Stimulated activated CD4-positive, alpha-beta T cell treated with anti-CD3 and anti-CD28 coated beads, Interleukin-4, amount 100 ng/mL, for 48 hours (primary cell): Measurements from ENCODE around the gene MTURN.

Experiments used
- DNase-seq, 2 donors: peaks; one replicate each; pipeline ENCODE4 v3.0.0-alpha.2; 2020; ENCODE audit warnings: low read depth in 2 of 2

The MTURN gene

GRCh38 chr7:30136117-30136731 is 1.4 kb downstream of the MTURN start:
- DNase-seq: no peak

DNA sequence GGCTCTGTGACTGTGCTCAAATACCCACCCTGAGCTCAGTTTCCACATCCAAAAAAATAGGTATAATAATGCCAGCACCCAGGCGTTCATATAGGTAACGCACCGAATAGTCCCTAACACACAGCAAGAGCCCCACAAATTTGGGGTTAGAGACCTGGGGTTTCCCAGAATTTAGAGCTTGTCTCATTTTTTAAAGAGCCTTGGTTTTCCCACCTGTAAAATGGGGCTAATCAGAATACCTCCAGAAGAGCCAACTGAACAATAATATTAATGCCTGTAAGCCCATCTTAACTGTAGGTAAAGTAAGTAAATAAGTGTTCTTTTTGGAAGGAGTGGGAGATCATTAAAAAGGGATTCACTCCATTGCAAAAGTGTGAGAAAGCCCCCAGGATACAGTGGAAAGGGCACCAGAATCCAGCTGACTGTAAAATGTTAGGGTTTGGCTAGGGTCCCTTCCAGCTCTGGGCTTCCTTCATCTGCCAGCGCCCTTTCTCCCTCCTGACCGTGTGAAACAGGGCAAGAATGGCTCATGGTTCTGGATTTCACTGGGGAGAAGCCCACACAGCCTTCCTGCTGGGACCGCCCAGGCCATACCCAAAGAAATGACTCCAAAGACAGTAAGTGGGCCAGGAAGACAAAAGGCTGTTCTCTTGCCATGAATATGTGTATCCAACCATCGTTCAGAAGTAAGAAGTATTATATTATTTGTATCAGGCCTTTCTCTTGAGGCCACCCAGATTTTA is 2.1 kb downstream of the MTURN start:
- DNase-seq: no peak

DNA sequence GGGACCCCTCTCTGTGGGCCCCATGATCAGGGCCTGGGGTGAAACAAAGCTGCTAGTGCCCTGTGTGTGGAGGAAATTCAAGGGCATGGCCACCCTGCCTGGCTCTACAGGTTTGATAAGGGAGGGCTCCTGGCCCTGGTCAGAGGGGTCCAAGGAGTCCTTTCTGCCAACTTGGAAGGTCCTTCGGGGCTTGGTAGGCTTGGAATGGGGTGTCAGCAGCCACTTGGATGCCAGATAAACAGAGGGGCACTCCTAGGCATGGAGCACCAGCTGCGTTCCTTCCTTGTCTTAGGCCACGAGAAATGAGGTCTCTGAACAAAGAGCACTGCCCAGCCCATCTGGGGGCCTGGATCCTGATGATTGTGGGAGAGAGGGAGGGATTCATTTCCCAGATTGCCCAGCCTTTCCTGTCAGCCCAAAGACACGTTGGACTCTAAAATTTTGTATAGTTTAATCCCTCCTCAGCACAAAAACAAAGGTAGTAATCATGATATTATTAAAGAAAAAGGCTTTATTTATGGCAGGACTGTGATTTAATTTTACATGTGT is 5.1 kb downstream of the MTURN start:
- no peak for DNase-seq

- no peak for DNase-seq
These were observed 5.7 kb downstream of the MTURN start for GRCh38 chr7:30140456-30140855.

DNA sequence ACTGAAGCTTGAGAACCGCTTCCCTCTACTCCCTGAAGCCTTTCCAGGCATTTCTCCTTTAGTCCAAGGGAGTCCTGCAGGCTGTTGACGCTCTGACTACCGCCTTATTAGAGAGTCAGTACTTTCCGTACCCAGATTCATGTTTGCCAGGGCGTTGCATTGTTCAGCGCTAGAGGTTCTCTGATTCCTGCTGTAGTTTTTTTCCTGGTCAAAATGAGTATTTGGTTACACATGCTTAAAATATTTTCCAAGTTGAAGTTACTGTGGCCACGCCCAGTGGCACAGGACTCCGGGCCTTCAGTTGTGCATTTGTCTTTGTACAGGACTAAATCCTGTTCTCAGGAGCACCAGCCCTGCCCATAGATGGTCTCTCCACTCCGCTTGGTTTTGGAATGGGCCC is 7.9 kb downstream of the MTURN start:
- no peak for DNase-seq

- DNase-seq: no peak
These were observed 9.0 kb downstream of the MTURN start for GRCh38 chr7:30143748-30144251.

DNA sequence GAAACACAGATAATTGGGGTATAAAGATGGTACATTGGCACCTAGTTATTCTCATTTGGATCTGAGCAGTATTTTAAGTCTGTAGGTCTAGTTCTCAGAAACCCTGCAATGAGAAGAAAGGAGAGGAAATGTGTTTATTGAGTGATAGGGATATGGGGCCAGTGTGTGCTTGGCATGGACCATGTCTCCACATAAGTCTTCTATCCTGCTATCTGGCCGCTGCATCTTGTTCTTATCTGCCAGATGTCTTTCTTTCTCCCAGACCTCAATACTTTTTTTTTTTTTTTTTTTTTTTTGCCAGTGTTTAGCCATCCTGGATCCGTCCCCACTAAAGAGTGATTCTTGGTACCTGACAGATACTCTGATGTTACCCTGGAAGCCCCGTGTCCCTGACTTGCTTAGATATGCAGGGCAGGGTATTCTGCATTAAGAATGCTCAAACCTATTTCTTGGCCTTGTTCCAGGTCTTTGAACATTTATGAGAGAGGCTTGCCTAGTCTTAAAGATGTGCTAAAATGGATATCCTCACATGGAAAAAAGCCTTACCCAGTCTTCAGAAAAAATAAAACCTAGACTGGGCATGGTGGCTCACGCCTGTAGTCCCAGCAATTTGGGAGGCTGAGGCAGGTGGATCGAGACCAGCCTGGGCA is 10.0 kb downstream of the MTURN start:
- DNase-seq: no peak

DNA sequence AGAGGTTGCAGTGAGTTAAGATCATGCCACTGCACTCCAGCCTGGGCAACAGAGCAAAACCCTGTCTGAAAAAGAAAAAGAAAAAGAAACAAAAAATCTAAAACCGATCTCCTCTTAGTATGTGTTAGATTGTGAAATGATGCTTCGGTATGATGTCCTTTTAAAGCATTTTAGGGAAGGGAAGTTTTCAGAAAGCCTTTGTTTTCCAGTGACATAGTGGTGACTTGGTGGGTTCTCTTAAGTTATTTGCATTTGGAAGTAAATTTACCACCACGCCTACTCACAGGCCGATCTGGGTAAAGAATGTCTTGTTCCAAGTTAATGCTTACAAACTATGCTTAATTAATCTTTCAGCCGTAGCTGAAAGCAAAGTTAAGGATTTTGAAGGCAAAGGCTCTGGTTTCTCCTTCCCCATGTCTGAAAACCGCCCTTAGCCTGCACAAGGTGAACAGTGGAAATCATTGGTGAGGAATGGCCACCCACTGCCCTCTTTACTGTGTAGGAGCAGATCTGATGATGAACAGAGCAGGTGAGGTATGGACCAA is 10.7 kb downstream of the MTURN start:
- no peak for DNase-seq

DNA sequence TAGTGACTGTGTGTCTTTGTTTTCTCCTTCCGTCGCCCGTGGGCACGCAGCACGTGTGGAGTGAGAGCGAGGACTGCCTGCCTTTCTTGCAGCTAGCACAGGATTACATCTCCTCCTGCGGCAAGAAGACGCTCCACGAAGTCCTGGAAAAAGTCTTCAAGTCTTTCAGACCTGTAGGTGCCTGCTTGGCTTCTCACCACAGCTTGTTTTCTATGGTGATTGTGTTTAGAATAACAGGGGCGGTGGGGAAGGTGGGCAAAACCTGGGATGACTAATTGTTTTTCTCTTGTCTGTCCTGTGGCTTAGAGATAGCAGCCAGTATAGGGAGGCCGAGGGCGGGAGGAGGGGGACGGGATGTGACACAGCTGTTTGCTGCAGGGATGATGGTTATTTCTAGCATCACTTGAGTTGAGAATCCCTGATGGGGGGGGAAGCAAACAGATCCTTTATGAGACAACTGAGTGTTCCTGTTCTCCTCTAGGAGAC is 11.4 kb downstream of the MTURN start:
- DNase-seq: no peak

DNA sequence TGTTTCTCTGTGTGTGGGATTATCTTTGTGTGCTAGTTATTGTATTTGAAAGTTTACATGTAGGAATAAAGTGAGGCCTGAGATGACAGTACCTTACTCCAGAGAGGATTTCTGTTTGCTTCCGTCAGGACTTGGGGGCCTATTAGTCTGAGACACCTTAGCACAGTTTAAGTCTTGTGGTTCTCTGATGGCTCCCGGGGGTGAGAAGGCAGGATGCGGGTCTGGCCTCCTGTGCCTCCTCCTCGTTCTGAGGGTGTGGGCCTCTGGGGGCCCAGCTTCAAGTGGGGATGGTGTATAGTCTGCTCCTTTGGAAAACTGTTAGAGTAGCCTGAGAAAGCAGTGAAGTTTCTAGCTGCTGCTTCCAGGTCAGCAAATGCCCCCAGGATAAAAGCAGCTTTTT is 12.4 kb downstream of the MTURN start:
- DNase-seq: no peak

GRCh38 chr7:30147785-30148184 is 13.0 kb downstream of the MTURN start:
- no peak for DNase-seq

GRCh38 chr7:30148426-30148825 is 13.6 kb downstream of the MTURN start:
- no peak for DNase-seq

DNA sequence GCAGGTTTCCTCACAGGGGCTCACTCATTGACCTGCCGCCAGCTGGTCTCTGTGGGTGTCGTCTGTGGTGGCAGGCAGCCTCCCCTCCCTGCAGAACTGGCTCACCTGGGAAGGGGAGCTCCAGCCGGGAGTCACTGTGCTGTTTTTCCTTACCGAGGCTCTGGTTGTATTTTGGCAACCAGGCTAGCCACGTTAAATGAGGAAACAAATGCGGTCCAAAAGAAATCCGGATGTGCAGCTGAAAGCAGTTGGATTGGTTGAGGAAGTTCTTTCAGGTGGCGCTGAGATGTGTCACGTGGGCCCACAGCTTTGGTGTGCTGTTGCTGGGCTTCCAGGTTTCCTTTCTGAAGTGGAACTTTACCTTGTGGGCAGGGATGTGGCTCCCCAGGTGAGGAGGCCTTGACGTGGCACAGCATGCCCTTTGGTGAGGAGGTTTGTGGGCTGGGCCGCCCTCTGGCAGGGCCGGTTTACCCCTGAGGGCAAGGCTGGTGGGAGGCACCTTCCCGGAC is 14.2 kb downstream of the MTURN start:
- DNase-seq: no peak

DNA sequence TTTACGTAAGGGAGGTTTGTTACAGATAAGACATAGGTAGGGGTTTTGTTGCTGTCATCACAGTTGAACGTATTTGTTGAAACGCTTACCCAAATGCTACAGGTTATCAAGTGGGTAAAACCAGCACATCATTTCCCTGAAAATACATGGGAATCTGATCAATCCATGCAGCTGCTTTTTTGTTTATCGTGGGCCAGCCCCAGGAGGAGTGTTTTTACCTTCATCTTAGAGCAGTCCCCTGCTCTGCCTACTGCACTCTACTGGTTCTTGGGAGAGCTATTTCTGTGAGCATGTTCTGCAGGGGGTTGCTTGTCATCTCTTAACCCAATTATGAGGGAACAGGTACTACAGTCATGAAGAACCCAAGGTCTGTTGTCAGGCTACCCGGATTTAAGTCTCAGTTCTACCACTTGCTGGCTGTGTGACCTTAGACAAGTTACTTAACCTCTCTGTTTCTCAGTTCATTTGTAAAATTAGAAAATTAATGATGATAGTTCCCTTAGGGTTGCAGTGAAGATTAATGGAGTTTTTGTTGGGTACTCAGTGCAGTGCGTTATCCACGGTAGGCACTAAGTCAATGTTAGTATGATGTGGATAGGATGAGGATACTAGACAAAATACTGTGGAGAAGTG is 15.0 kb downstream of the MTURN start:
- no peak for DNase-seq

DNA sequence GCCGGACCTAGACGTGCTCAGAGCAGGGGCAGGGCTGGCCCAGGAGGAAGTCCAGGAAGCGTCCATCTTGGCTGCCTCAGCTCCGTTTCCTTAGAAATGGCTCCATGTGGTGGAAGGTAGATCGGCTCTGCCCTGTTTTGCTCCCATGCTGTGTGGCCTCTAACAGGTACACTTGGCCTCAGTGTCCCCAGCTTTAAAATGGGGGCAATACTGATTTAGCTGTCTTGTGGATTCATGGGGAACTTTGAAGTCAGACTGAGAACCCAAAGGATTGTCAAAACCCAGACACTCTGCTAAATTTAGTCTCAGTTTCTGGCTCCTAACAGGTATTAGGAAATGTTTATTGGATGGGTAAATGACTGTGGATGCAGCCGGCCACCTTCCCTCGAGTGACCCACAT is 15.9 kb downstream of the MTURN start:
- no peak for DNase-seq

GRCh38 chr7:30154111-30154587 is 19.4 kb downstream of the MTURN start:
- no peak for DNase-seq

- DNase-seq: no peak
These were observed 20.7 kb downstream of the MTURN start for GRCh38 chr7:30155481-30155880.

DNA sequence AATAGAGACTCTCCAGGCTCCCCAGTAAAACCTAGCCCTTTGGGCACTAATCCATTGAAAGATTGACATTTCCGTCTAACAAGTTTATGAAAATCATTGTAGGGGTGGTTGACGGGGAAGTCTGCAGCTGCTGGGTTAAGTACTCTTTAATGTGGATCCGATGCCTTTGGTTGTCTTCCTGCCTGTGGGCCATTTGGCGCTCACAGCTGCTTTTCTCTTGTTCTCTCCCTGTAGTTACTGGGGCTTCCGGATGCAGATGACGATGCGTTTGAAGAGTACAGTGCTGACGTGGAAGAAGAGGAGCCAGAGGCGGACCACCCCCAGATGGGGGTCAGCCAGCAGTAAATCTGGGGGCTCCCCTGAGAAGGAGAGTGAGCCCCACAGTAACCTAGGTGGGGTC is 22.4 kb downstream of the MTURN start:
- no peak for DNase-seq

- no peak for DNase-seq
These were observed 24.4 kb downstream of the MTURN start for GRCh38 chr7:30159163-30159562.

DNA sequence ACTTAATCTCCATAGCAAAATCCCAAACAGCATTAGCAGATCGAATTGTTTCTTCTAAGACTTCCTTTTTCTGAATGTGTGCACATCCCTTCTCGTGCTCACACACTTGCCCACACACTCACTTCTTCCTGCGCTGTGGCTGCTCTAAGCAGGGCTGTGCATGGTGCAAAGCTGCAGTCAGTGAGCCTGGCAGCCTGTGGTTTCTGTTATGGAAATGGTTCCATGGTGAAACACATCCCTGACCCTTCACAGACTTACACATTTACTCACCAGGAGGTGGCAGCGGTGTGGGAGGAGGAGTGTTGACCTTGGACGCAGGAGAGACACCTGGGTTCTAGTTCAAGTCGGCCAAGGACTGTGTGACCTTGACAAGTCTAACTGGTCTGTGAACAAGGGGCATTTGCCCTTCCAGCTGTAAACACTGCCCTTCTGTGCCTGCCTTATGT is 24.9 kb downstream of the MTURN start:
- no peak for DNase-seq

DNA sequence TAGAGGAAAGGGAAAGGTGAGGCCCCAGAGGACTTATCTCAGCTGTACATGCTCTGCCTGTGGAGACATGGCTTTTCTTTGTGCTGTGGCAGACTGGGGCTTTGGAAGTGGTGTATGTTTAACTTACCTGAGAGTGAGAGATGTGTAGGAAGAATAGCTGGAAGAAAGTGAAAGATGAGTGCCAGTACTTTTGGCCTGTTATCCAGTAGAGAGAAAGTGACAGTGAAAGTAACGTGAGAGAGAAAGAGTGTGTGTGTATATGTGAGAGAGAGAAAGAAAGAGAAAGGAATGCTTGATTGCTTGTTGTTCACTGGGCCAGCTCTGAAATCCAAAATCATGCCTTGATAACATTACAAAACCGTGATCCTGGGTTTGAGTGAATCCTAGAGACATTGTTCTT is 25.5 kb downstream of the MTURN start:
- DNase-seq: no peak
